GM12878 (cell line): ENCODE measurements around the gene BIRC5. TPM values are rescaled to one million over a fixed set of nuclear protein-coding genes. Genes with fewer than 3 reads are reported as not detected.

Experiments used
- BHLHE40 ChIP-seq, 2 experiments: fragments of 450-650 bp in 1 of 2; IDR thresholded peaks; 2 replicates each; pipeline ENCODE4 v1.6.1; 2011 to 2017; ENCODE audit warnings: low read depth in 2 of 2, borderline replicate concordance in 1 of 2, improper control_type of control experiment in 1 of 2, low read length in 1 of 2, mild to moderate bottlenecking in 1 of 2
- CHD2 ChIP-seq: IDR thresholded peaks from 2 replicates; pipeline ENCODE4 v1.6.1; 2011; ENCODE audit warnings: low read depth, low read length, improper control_type of control experiment, borderline replicate concordance
- CREM ChIP-seq: IDR thresholded peaks from 2 replicates; pipeline ENCODE4 v1.6.1; 2014; ENCODE audit warnings: antibody characterized with exemption, low read depth
- E2F4 ChIP-seq: IDR thresholded peaks from 2 replicates; pipeline ENCODE4 v1.6.1; 2012; ENCODE audit warnings: low read depth, low read length, improper control_type of control experiment
- EGR1 ChIP-seq, 2 experiments: IDR thresholded peaks; 1 replicate in 1 of 2; 2 replicates in 1 of 2; pipeline ENCODE4 v1.6.1; 2011 to 2012; ENCODE audit warnings: low read depth in 2 of 2, low read length in 2 of 2, borderline replicate concordance in 1 of 2, mild to moderate bottlenecking in 1 of 2, moderate library complexity in 1 of 2
- GATAD2B ChIP-seq: fragments of 450-650 bp; conservative IDR thresholded peaks from 2 replicates; pipeline ENCODE4 v1.6.1; 2017; ENCODE audit warnings: low read depth, mild to moderate bottlenecking, moderate library complexity
- HSF1 ChIP-seq: fragments of 150-350 bp; IDR thresholded peaks from 2 replicates; pipeline ENCODE4 v1.6.1; 2014; ENCODE audit warnings: mild to moderate bottlenecking, low read depth, low read length
- IKZF1 ChIP-seq: fragments of 450-650 bp; conservative IDR thresholded peaks from 2 replicates; pipeline ENCODE4 v1.6.1; 2017; ENCODE audit warnings: antibody characterized with exemption, mild to moderate bottlenecking
- LARP7 ChIP-seq: fragments of 450-650 bp; IDR thresholded peaks from 2 replicates; pipeline ENCODE4 v1.6.1; 2017; ENCODE audit warnings: mild to moderate bottlenecking
- MYB ChIP-seq: fragments of 150-350 bp; IDR thresholded peaks from 2 replicates; pipeline ENCODE4 v1.6.1; 2014; ENCODE audit warnings: mild to moderate bottlenecking, low read depth, low read length, borderline replicate concordance
- MYC ChIP-seq: IDR thresholded peaks from 2 replicates; pipeline ENCODE4 v1.6.1; 2011; ENCODE audit warnings: mild to moderate bottlenecking, low read length, moderate library complexity, inconsistent platforms; ENCODE audit not compliant: insufficient read depth, insufficient replicate concordance, insufficient read length, severe bottlenecking
- NFIC ChIP-seq: IDR thresholded peaks from 2 replicates; pipeline ENCODE4 v1.6.1; 2012; ENCODE audit warnings: low read depth, mild to moderate bottlenecking, inconsistent platforms, low read length, moderate library complexity
- NFYA ChIP-seq: IDR thresholded peaks from 2 replicates; pipeline ENCODE4 v1.6.1; 2011; ENCODE audit warnings: low read depth, mild to moderate bottlenecking, low read length, improper control_type of control experiment, borderline replicate concordance
- POLR2A ChIP-seq: IDR thresholded peaks from 2 replicates; pipeline ENCODE4 v1.6.1; 2011; ENCODE audit warnings: low read depth, mild to moderate bottlenecking, low read length
- POLR2AphosphoS2 ChIP-seq: IDR thresholded peaks from 2 replicates; pipeline ENCODE4 v1.6.1; 2011; ENCODE audit warnings: low read depth, mild to moderate bottlenecking, low read length, improper control_type of control experiment, moderate library complexity
- RAD21 ChIP-seq: IDR thresholded peaks from 2 replicates; pipeline ENCODE4 v1.6.1; 2011; ENCODE audit warnings: mild to moderate bottlenecking, low read depth, low read length, moderate library complexity; ENCODE audit not compliant: insufficient read depth
- RFX5 ChIP-seq: IDR thresholded peaks from 2 replicates; pipeline ENCODE4 v1.6.1; 2011; ENCODE audit warnings: low read depth, low read length, improper control_type of control experiment
- SIX5 ChIP-seq: IDR thresholded peaks from 2 replicates; pipeline ENCODE4 v1.6.1; 2011; ENCODE audit warnings: mild to moderate bottlenecking, low read depth, low read length, moderate library complexity; ENCODE audit not compliant: severe bottlenecking
- SMAD1 ChIP-seq: fragments of 450-650 bp; IDR thresholded peaks from 2 replicates; pipeline ENCODE4 v1.6.1; 2018; ENCODE audit warnings: mild to moderate bottlenecking, low read depth; ENCODE audit not compliant: partially characterized antibody
- TAF1 ChIP-seq: IDR thresholded peaks from 2 replicates; pipeline ENCODE4 v1.6.1; 2011; ENCODE audit warnings: mild to moderate bottlenecking, low read depth, low read length, borderline replicate concordance
- TCF12 ChIP-seq: IDR thresholded peaks from 2 replicates; pipeline ENCODE4 v1.6.1; 2011; ENCODE audit warnings: low read depth, mild to moderate bottlenecking, low read length
- TCF3 ChIP-seq: IDR thresholded peaks from 2 replicates; pipeline ENCODE4 v1.6.1; 2012; ENCODE audit warnings: low read depth, mild to moderate bottlenecking, low read length, borderline replicate concordance; ENCODE audit not compliant: insufficient read depth
- USF1 ChIP-seq: IDR thresholded peaks from 2 replicates; pipeline ENCODE4 v1.6.1; 2011; ENCODE audit warnings: borderline replicate concordance, low read depth, mild to moderate bottlenecking, moderate library complexity, mixed read lengths, low read length; ENCODE audit not compliant: insufficient read depth; ENCODE audit errors: extremely low read length
- ZNF217 ChIP-seq: fragments of 450-650 bp; IDR thresholded peaks from 2 replicates; pipeline ENCODE4 v1.6.1; 2017; ENCODE audit warnings: antibody characterized with exemption, mild to moderate bottlenecking
- ZNF24 ChIP-seq: fragments of 450-650 bp; IDR thresholded peaks from 2 replicates; pipeline ENCODE4 v1.6.1; 2017; ENCODE audit warnings: antibody characterized with exemption, mild to moderate bottlenecking
- ZNF384 ChIP-seq: IDR thresholded peaks from 2 replicates; pipeline ENCODE4 v1.6.1; 2012; ENCODE audit warnings: low read depth, mild to moderate bottlenecking, low read length, improper control_type of control experiment, borderline replicate concordance
- polyA plus RNA-seq, 11 experiments: library from polyadenylated mRNA; depleted of rRNA in 4 of 11; unstranded in 6 of 11; stranded (reverse) in 5 of 11; fragments of >200 nt; fragmentation: Nextera tagmentation in 4 of 11; fragmentation: Illumina TruSeq in 1 of 11; extraction: Ambion mirVana in 4 of 11; extraction: Trizol in 1 of 11; gene quantifications; 1 replicate in 1 of 11; 2 replicates in 10 of 11; pipeline versions ENCODE4 v1.2.1 to v1.2.3, GENCODE V29; 2011 to 2016; ENCODE audit warnings: inconsistent platforms in 2 of 11, missing spikeins in 2 of 11, low read depth in 1 of 11
- total RNA-seq, 4 experiments: library from RNA; depleted of rRNA in 3 of 4; stranded (reverse); fragments of >200 nt in 3 of 4; fragmentation: Illumina TruSeq in 1 of 4; extraction: Trizol in 1 of 4; gene quantifications; 2 replicates each; pipeline versions ENCODE4 v1.2.1 to v1.2.3, GENCODE V29; 2013 to 2021
- TF ChIP-seq, protein P1 (sequence below): IDR thresholded peaks from 2 replicates; pipeline ENCODE4 v1.6.1; 2012; ENCODE audit warnings: low read length, inconsistent platforms

The BIRC5 gene
- total and polyA plus RNA-seq, 10 of the 15 experiments (the other 5 are each of a cell fraction or from before 2014, with no cell fraction given) = 41.0 to 175 (median 90.8) TPM

- TF ChIP-seq EGR1 (IDR thresholded peaks at IDR 0.05; ENCODE audit: borderline replicate concordance in 1 of 2, low read depth in 2 of 2, low read length in 2 of 2) = no peak
- TF ChIP-seq TAF1 = no peak
- peak; percentile 86 for TF ChIP-seq IKZF1
- TF ChIP-seq ZNF384 = no peak
- no peak for TF ChIP-seq TCF3
- TF ChIP-seq HSF1 = no peak
- TF ChIP-seq NFIC = no peak; the same call in 1 of the 2 replicates
- TF ChIP-seq SMAD1 = no peak
- peak; percentile 44; the same call in 1 of the 2 replicates for TF ChIP-seq LARP7
- TF ChIP-seq RAD21 = no peak
- no peak for TF ChIP-seq MYB
- 0 out of 4 replicates have a peak, but pooled peaks of 1 of the 2 experiments have one; percentile 7 for TF ChIP-seq BHLHE40 (IDR thresholded peaks at IDR 0.05; ENCODE audit: borderline replicate concordance in 1 of 2, low read depth in 2 of 2, low read length in 1 of 2)
- no peak for TF ChIP-seq USF1
- TF ChIP-seq E2F4 = no peak
- 0 out of 2 replicates have a peak, but pooled peaks have one; percentile 49 for TF ChIP-seq GATAD2B
- TF ChIP-seq MYC = no peak
- TF ChIP-seq ZNF24 = no peak
- TF ChIP-seq SIX5 = no peak
- peak; percentile 95 for TF ChIP-seq POLR2AphosphoS2
- peak; percentile 86 for TF ChIP-seq POLR2A
- no peak for TF ChIP-seq ZNF217
- TF ChIP-seq TCF12 = no peak
- TF ChIP-seq, protein P1, sequence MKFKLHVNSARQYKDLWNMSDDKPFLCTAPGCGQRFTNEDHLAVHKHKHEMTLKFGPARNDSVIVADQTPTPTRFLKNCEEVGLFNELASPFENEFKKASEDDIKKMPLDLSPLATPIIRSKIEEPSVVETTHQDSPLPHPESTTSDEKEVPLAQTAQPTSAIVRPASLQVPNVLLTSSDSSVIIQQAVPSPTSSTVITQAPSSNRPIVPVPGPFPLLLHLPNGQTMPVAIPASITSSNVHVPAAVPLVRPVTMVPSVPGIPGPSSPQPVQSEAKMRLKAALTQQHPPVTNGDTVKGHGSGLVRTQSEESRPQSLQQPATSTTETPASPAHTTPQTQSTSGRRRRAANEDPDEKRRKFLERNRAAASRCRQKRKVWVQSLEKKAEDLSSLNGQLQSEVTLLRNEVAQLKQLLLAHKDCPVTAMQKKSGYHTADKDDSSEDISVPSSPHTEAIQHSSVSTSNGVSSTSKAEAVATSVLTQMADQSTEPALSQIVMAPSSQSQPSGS = peak; percentile 40; the same call in 1 of the 2 replicates
- no peak for TF ChIP-seq CREM
- TF ChIP-seq RFX5 = no peak
- TF ChIP-seq CHD2 = no peak
- TF ChIP-seq NFYA = no peak
Observed at GRCh38 chr17:78174346-78174869, 39.6 kb upstream of the BIRC5 start (continued).
